ENCODE results near the gene CFAP58.

The CFAP58 gene

GRCh38 chr10:104345941-104346340, 7.7 kb upstream of the CFAP58 start:
- in situ Hi-C loops (cut with MboI; ENCODE audit: low sequenced_read_pairs, unreplicated experiment), result loop anchor here (5.0 kb wide), 1 partner anchor 44 kb away; no protein-coding TSS in a partner anchor
- DNase-seq (ENCODE audit: low spot score), result no peak
- TF ChIP-seq CTCF (IDR thresholded peaks at IDR 0.05; ENCODE audit: borderline replicate concordance, control extremely low read depth, extremely low read depth, insufficient read depth, missing control alignments), result no peak

- DNase-seq (ENCODE audit: low spot score), result no peak
- no peak for TF ChIP-seq CTCF (IDR thresholded peaks at IDR 0.05; ENCODE audit: borderline replicate concordance, control extremely low read depth, extremely low read depth, insufficient read depth, missing control alignments)
- in situ Hi-C loops (cut with MboI; ENCODE audit: low sequenced_read_pairs, unreplicated experiment), result loop anchor here (5.0 kb wide), 1 partner anchor 45 kb away; no protein-coding TSS in a partner anchor
Measured at GRCh38 chr10:104347295-104348045, 6.2 kb upstream of the CFAP58 start.

- in situ Hi-C loops (cut with MboI; ENCODE audit: low sequenced_read_pairs, unreplicated experiment), result loop anchor here (5.0 kb wide), 1 partner anchor 46 kb away; no protein-coding TSS in a partner anchor
- TF ChIP-seq CTCF (IDR thresholded peaks at IDR 0.05; ENCODE audit: borderline replicate concordance, control extremely low read depth, extremely low read depth, insufficient read depth, missing control alignments), result no peak
- DNase-seq (ENCODE audit: low spot score), result no peak
Measured at GRCh38 chr10:104348601-104349000, 5.0 kb upstream of the CFAP58 start.

- DNase-seq (ENCODE audit: low spot score), result peak; percentile 33
- no peak for TF ChIP-seq CTCF (IDR thresholded peaks at IDR 0.05; ENCODE audit: borderline replicate concordance, control extremely low read depth, extremely low read depth, insufficient read depth, missing control alignments)
- in situ Hi-C loops (cut with MboI; ENCODE audit: low sequenced_read_pairs, unreplicated experiment), result loop anchor here (5.0 kb wide), 1 partner anchor 47 kb away; no protein-coding TSS in a partner anchor
Measured at GRCh38 chr10:104349623-104350126, 4.0 kb upstream of the CFAP58 start.

- in situ Hi-C loops (cut with MboI; ENCODE audit: low sequenced_read_pairs, unreplicated experiment), result no loop called here
- TF ChIP-seq CTCF (IDR thresholded peaks at IDR 0.05; ENCODE audit: borderline replicate concordance, control extremely low read depth, extremely low read depth, insufficient read depth, missing control alignments), result peak; percentile 31
- DNase-seq (ENCODE audit: low spot score), result peak; percentile 50
Measured at GRCh38 chr10:104350127-104350635, 3.5 kb upstream of the CFAP58 start.

- DNase-seq (ENCODE audit: low spot score), result no peak
- no peak for TF ChIP-seq CTCF (IDR thresholded peaks at IDR 0.05; ENCODE audit: borderline replicate concordance, control extremely low read depth, extremely low read depth, insufficient read depth, missing control alignments)
- in situ Hi-C loops (cut with MboI; ENCODE audit: low sequenced_read_pairs, unreplicated experiment), result no loop called here
Measured at GRCh38 chr10:104351061-104351702, 2.5 kb upstream of the CFAP58 start.

All from GM13976 (cell line).